ENCODE measurements around the gene C2CD2.

DNA sequence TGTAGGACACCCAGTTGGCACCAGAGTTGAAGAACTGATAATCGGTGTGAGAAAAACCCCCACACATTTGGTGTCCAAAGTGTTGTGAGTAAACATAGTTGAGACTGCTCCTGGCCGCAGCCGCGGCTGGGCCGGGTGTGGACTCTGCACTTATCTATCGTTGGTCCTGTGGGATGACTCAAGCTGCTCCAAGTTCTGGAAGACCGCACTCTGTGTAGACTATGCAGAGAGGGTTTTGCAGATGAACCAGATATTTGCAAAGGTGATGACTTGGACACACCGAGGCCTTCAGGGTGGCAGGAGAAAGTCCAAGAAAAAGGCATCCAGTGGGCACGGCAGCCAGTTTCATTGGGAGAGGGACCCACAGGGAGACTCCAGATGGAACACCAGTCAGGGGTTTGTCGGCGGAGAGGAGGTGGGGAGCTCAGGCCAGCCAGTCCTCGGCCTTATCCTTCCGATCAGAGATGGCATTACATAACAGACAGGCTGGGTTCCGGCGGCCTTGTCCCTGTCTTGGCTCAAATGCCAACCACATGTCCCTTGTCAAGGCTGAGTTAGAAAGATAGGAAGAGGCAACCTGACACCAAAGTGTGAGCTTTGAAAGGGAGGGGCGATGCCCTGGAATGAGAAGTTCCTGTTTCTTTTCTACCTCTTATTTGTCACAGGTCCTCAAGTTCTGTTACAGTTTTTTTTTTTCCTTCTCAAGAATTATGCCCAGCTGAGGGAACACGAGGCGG, 21.1 kb downstream of the C2CD2 start:
- no peak for TF ChIP-seq POLR2A (IDR thresholded peaks at IDR 0.05)
- TF ChIP-seq, protein P1, sequence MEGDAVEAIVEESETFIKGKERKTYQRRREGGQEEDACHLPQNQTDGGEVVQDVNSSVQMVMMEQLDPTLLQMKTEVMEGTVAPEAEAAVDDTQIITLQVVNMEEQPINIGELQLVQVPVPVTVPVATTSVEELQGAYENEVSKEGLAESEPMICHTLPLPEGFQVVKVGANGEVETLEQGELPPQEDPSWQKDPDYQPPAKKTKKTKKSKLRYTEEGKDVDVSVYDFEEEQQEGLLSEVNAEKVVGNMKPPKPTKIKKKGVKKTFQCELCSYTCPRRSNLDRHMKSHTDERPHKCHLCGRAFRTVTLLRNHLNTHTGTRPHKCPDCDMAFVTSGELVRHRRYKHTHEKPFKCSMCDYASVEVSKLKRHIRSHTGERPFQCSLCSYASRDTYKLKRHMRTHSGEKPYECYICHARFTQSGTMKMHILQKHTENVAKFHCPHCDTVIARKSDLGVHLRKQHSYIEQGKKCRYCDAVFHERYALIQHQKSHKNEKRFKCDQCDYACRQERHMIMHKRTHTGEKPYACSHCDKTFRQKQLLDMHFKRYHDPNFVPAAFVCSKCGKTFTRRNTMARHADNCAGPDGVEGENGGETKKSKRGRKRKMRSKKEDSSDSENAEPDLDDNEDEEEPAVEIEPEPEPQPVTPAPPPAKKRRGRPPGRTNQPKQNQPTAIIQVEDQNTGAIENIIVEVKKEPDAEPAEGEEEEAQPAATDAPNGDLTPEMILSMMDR (IDR thresholded peaks at IDR 0.05) = no peak

Measured in right lobe of liver (tissue), 4 donors.